Liver (tissue), 9 donors: Measurements from ENCODE around the gene TJAP1. TPM values are rescaled to one million over a fixed set of nuclear protein-coding genes. Genes with fewer than 3 reads are reported as not detected.

Experiments
- DNase-seq: peaks from one replicate; pipeline ENCODE4 v3.0.0-alpha.2; 2017; ENCODE audit warnings: low spot score
- H3K27ac ChIP-seq, 2 donors: one replicate each; pipeline ENCODE4 v1.7.0; 2013; ENCODE audit warnings: inconsistent platforms in 2 of 2, low read length in 2 of 2, control low read depth in 1 of 2, low read depth in 1 of 2, mild to moderate bottlenecking in 1 of 2
- H3K27me3 ChIP-seq, 4 donors: one replicate each; pipeline versions ENCODE4 v1.6.1 to v1.7.0; 2013; ENCODE audit warnings: low read length in 3 of 4, inconsistent platforms in 1 of 4, mild to moderate bottlenecking in 1 of 4, moderate library complexity in 1 of 4; ENCODE audit not compliant: control insufficient read depth in 4 of 4, insufficient read depth in 4 of 4
- H3K36me3 ChIP-seq, 4 donors: one replicate each; pipeline versions ENCODE4 v1.6.1 to v1.7.0; 2013; ENCODE audit warnings: low read length in 3 of 4, mild to moderate bottlenecking in 3 of 4, low read depth in 1 of 4, moderate library complexity in 1 of 4; ENCODE audit not compliant: control insufficient read depth in 4 of 4, insufficient read depth in 3 of 4
- H3K4me1 ChIP-seq, 4 donors: one replicate each; pipeline versions ENCODE4 v1.6.1 to v1.7.0; 2013; ENCODE audit warnings: low read length in 3 of 4, mild to moderate bottlenecking in 3 of 4, moderate library complexity in 1 of 4; ENCODE audit not compliant: control insufficient read depth in 4 of 4, insufficient read depth in 4 of 4
- H3K4me3 ChIP-seq, 3 donors: one replicate each; pipeline versions ENCODE4 v1.6.1 to v1.7.0; 2013; ENCODE audit warnings: low read length in 3 of 3, control low read depth in 1 of 3, low read depth in 1 of 3, mild to moderate bottlenecking in 1 of 3
- H3K9ac ChIP-seq, 2 donors: one replicate each; pipeline ENCODE4 v1.7.0; 2013; ENCODE audit warnings: low read length in 2 of 2, mild to moderate bottlenecking in 2 of 2, moderate library complexity in 2 of 2, control low read depth in 1 of 2, low read depth in 1 of 2
- H3K9me3 ChIP-seq, 4 donors: one replicate each; pipeline versions ENCODE4 v1.6.1 to v1.7.0; 2013; ENCODE audit warnings: low read length in 3 of 4; ENCODE audit not compliant: control insufficient read depth in 4 of 4
- ATF3 ChIP-seq: IDR thresholded peaks from 2 replicates; pipeline ENCODE4 v1.6.1; 2016; ENCODE audit warnings: antibody characterized with exemption
- CTCF ChIP-seq: fragments of 150-350 bp; IDR thresholded peaks from 2 replicates; pipeline ENCODE4 v1.5.1; 2017; ENCODE audit warnings: improper control_type of control experiment, low read depth, low read length; ENCODE audit not compliant: missing input control
- EGR1 ChIP-seq, 2 donors: IDR thresholded peaks; 2 replicates each; pipeline ENCODE4 v1.6.1; 2016 to 2018; ENCODE audit warnings: antibody characterized with exemption in 2 of 2, low read depth in 2 of 2
- FOXA1 ChIP-seq: IDR thresholded peaks from 2 replicates; pipeline ENCODE4 v1.6.1; 2016; ENCODE audit warnings: antibody characterized with exemption
- FOXA2 ChIP-seq: IDR thresholded peaks from 2 replicates; pipeline ENCODE4 v1.6.1; 2016; ENCODE audit warnings: antibody characterized with exemption
- GABPA ChIP-seq, 2 donors: IDR thresholded peaks in 1 of 2; conservative IDR thresholded peaks in 1 of 2; 2 replicates each; pipeline ENCODE4 v1.6.1; 2016; ENCODE audit warnings: antibody characterized with exemption in 2 of 2, mild to moderate bottlenecking in 1 of 2, moderate library complexity in 1 of 2
- HNF4A ChIP-seq, 2 donors: conservative IDR thresholded peaks; 2 replicates each; pipeline ENCODE4 v1.6.1; 2016; ENCODE audit warnings: antibody characterized with exemption in 2 of 2, mild to moderate bottlenecking in 2 of 2
- HNF4G ChIP-seq: IDR thresholded peaks from 2 replicates; pipeline ENCODE4 v1.6.1; 2016; ENCODE audit warnings: antibody characterized with exemption
- JUND ChIP-seq, 2 donors: IDR thresholded peaks; 2 replicates each; pipeline ENCODE4 v1.6.1; 2016; ENCODE audit warnings: antibody characterized with exemption in 2 of 2
- MAX ChIP-seq: IDR thresholded peaks from 2 replicates; pipeline ENCODE4 v1.6.1; 2016; ENCODE audit warnings: antibody characterized with exemption
- NR2F2 ChIP-seq: IDR thresholded peaks from 2 replicates; pipeline ENCODE4 v1.6.1; 2016; ENCODE audit warnings: antibody characterized with exemption
- RAD21 ChIP-seq, 2 donors: IDR thresholded peaks; 2 replicates each; pipeline ENCODE4 v1.6.1; 2016; ENCODE audit warnings: antibody characterized with exemption in 2 of 2, mild to moderate bottlenecking in 2 of 2
- REST ChIP-seq: IDR thresholded peaks from 2 replicates; pipeline ENCODE4 v1.6.1; 2016; ENCODE audit warnings: antibody characterized with exemption, mild to moderate bottlenecking
- RXRA ChIP-seq, 2 donors: IDR thresholded peaks; 2 replicates each; pipeline ENCODE4 v1.6.1; 2017 to 2018; ENCODE audit warnings: antibody characterized with exemption in 2 of 2, mild to moderate bottlenecking in 1 of 2
- SP1 ChIP-seq: IDR thresholded peaks from 2 replicates; pipeline ENCODE4 v1.6.1; 2018; ENCODE audit warnings: antibody characterized with exemption, mild to moderate bottlenecking
- TAF1 ChIP-seq: conservative IDR thresholded peaks from 2 replicates; pipeline ENCODE4 v1.6.1; 2016; ENCODE audit warnings: antibody characterized with exemption, mild to moderate bottlenecking
- YY1 ChIP-seq: IDR thresholded peaks from 2 replicates; pipeline ENCODE4 v1.6.1; 2016; ENCODE audit warnings: antibody characterized with exemption, mild to moderate bottlenecking
- ZBTB33 ChIP-seq: IDR thresholded peaks from 2 replicates; pipeline ENCODE4 v1.6.1; 2016; ENCODE audit warnings: antibody characterized with exemption
- WGBS: extraction: QIAGEN DNeasy Blood & Tissue Kit; methylation state at CpG from one replicate; pipeline ENCODE4 v1.1.7; 2013; 5-methylcytosine and 5-hydroxymethylcytosine counted together
- polyA plus RNA-seq, 2 donors: library from polyadenylated mRNA; stranded (reverse) in 1 of 2; unstranded in 1 of 2; fragments of 200-250 nt in 1 of 2; fragments of >200 nt in 1 of 2; fragmentation: Nextera tagmentation in 1 of 2; extraction: Ambion mirVana in 1 of 2; gene quantifications; one replicate each; pipeline versions ENCODE4 v1.2.1 to v1.2.3, GENCODE V29; 2013 to 2015
- total RNA-seq, 2 donors: library from RNA; depleted of rRNA; stranded (reverse); fragments of >200 nt; gene quantifications; one replicate each; pipeline ENCODE4 v1.2.3, GENCODE V29; 2014
- donor health status: healthy.
- donor health status: healthy.
- donor health status: healthy.
- donor health status: healthy.
- donor health status: healthy.

The TJAP1 gene
- total and polyA plus RNA-seq, 4 donors, result 6.9 to 10.3 (median 7.8) TPM

- 95% methylated on average over 26 of the region's 26 CpGs for WGBS
- Histone ChIP-seq H3K27me3 (peaks cover 0 to 3% (median 0%) of the 10 kb centered on the region in 4 donors), H3K36me3 (peaks cover 7 to 48% (median 29%) of the 10 kb centered on the region in 4 donors), H3K4me3 (no peak overlapping the region), H3K27ac (no peak overlapping the region), H3K9me3 (no peaks in the 10 kb centered on the region), H3K4me1 (peaks cover 0 to 8% (median 6%) of the 10 kb centered on the region in 4 donors), H3K9ac (no peak overlapping the region)
- DNase-seq, result no peak
- TF ChIP-seq EGR1 (IDR thresholded peaks at IDR 0.05; ENCODE audit: low read depth in 2 of 2) (no peak), YY1 (no peak), JUND (IDR thresholded peaks at IDR 0.05) (no peak), RAD21 (IDR thresholded peaks at IDR 0.05) (no peak), HNF4A (conservative IDR thresholded peaks at IDR 0.05) (no peak), GABPA (IDR thresholded peaks at IDR 0.05 in 1 of 2, conservative IDR thresholded peaks at IDR 0.05 in 1 of 2) (no peak), HNF4G (no peak), RXRA (IDR thresholded peaks at IDR 0.05) (no peak), SP1 (no peak), TAF1 (no peak), REST (no peak), MAX (no peak), CTCF (no peak), FOXA2 (no peak), NR2F2 (no peak), FOXA1 (no peak), ATF3 (no peak), ZBTB33 (no peak)
These were observed 27.6 kb downstream of the TJAP1 start for GRCh38 chr6:43504756-43505593.
